Measurements from ENCODE around the gene GTF2F2.

GRCh38 chr13:45289936-45290563 is 169.7 kb downstream of the GTF2F2 start:
- TF ChIP-seq CTCF (conservative IDR thresholded peaks at IDR 0.05; ENCODE audit: low read depth in 2 of 2) (no peak), EZH2 (IDR thresholded peaks at IDR 0.05; ENCODE audit: low read depth, unreplicated experiment) (no peak), EZH2phosphoT487 (IDR thresholded peaks at IDR 0.05; ENCODE audit: unreplicated experiment) (no peak), ZNF331 (CRISPR knock-in tag; IDR thresholded peaks at IDR 0.05; ENCODE audit: low read depth) (no peak)

All from GM23338 (cell line).